Right lobe of liver (tissue), 4 donors: ENCODE results near the gene RAD18.

Experiments used
- CTCF ChIP-seq, 4 donors: fragments of 200-600 bp in 3 of 4; fragments of 450-650 bp in 1 of 4; IDR thresholded peaks; one replicate each; pipeline versions ENCODE4 v1.5.1 to v1.8.0; 2016 to 2022; ENCODE audit warnings: antibody characterized with exemption in 4 of 4, mild to moderate bottlenecking in 2 of 4
- POLR2A ChIP-seq: fragments of 450-650 bp; IDR thresholded peaks from one replicate; pipeline ENCODE4 v1.6.1; 2017; ENCODE audit warnings: antibody characterized with exemption, mild to moderate bottlenecking
- donor health status: DM: no; HTN: no; CAD: no.
- donor health status: DM: no; HTN: no; CAD: no.
- donor health status: DM: no; HTN: yes; CAD: no.

GRCh38 chr3:8884630-8885290 lies 78.5 kb downstream of the RAD18 start:
- TF ChIP-seq CTCF (IDR thresholded peaks at IDR 0.05) (no peak), POLR2A (no peak)
